Skeletal muscle tissue (tissue), 4 donors: ENCODE data around the gene KRT82. TPM values are rescaled to one million over a fixed set of nuclear protein-coding genes. Genes with fewer than 3 reads are reported as not detected.

Experiments
- H3K27ac ChIP-seq: one replicate; pipeline ENCODE4 v1.7.0; 2013; ENCODE audit warnings: mild to moderate bottlenecking, low read depth, low read length, inconsistent platforms
- H3K27me3 ChIP-seq, 3 donors: one replicate each; pipeline ENCODE4 v1.7.0; 2013; ENCODE audit warnings: low read length in 3 of 3; ENCODE audit not compliant: control insufficient read depth in 3 of 3, insufficient read depth in 3 of 3
- H3K36me3 ChIP-seq, 3 donors: one replicate each; pipeline ENCODE4 v1.7.0; 2013; ENCODE audit warnings: low read length in 3 of 3; ENCODE audit not compliant: control insufficient read depth in 3 of 3, insufficient read depth in 3 of 3
- H3K4me1 ChIP-seq, 3 donors: one replicate each; pipeline ENCODE4 v1.7.0; 2013; ENCODE audit warnings: low read length in 3 of 3, mild to moderate bottlenecking in 3 of 3; ENCODE audit not compliant: control insufficient read depth in 3 of 3, insufficient read depth in 3 of 3
- H3K4me3 ChIP-seq, 3 donors: one replicate each; pipeline ENCODE4 v1.7.0; 2013; ENCODE audit warnings: low read length in 3 of 3
- H3K9ac ChIP-seq, 3 donors: one replicate each; pipeline ENCODE4 v1.7.0; 2013; ENCODE audit warnings: low read length in 3 of 3, mild to moderate bottlenecking in 3 of 3, moderate library complexity in 2 of 3, low read depth in 1 of 3
- H3K9me3 ChIP-seq, 3 donors: one replicate each; pipeline ENCODE4 v1.7.0; 2013; ENCODE audit warnings: low read length in 3 of 3; ENCODE audit not compliant: control insufficient read depth in 3 of 3
- total RNA-seq: library from RNA; depleted of rRNA; stranded (reverse); fragments of >200 nt; gene quantifications from one replicate; pipeline ENCODE4 v1.2.3, GENCODE V29; 2014
- donor health status: Osteomylitis.

KRT82 gene
- total RNA-seq, 1 donor from 2014 or later: not detected

DNA sequence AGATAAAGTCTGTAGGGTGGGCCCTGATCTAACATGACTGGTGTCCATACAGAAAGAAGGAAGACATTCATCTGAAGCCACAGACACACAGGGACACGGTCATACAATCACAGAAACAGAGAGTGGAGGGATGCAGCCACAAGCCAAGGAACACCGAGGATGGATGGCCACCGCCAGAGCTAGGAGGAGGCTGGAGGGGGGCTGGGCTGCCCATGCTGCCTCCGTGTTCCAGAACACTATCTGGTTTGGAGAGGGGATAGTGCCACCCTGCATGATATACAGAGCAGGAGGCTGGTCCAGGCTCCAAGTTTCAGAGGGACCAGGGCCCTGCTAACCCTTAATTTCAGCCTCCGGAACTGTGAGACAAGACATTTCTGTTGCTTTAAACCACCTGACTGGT, 19.3 kb upstream of the KRT82 start:
- no peaks in the 10 kb centered on the region for H3K36me3 ChIP-seq
- no peak overlapping the region for H3K27ac ChIP-seq
- no peak overlapping the region for H3K4me3 ChIP-seq
- no peaks in the 10 kb centered on the region for H3K4me1 ChIP-seq
- H3K9ac ChIP-seq: no peak overlapping the region
- no peaks in the 10 kb centered on the region for H3K9me3 ChIP-seq
- H3K27me3 ChIP-seq: peaks cover 5 to 27% (median 24%) of the 10 kb centered on the region in 3 donors

DNA sequence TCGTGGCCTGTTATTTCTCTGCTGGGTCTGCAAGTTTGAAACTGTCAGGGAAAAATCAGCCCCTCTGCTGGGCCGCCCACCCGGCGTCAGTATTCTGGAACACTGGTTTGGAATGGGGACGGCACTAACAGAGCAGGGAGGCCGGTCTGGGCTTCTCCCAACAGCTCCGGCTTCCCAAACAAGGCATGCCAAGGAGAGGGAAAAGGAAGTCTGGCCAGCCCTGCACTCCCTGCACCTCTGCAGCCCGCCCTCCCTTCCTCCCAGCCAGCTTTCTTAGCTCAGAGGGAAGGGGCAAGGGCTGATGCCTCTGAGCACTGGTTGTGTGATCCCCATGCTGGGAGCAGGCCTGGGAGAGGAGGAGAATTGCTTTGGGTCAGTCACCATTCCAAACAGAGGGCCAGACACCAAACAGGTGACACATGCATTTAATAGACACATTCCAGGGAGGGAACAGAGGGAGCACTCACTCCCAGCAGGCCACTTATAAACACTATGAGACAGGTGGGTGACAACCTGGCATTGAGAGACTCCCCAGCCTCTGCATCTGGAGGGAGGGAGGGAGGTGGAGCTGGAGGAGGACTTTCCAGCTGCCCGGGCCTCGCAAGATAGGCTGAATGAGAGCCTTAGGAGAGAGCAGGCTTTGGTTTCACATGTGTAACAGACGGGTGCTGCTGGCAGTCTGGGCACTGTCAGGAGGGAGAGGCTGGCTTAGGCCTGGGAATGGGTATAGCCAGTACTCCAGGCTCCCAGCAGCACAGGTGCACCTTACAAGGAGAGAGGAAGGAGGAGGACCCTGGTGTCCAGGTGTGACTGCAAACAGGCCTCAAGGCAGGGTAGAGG, 17.7 kb upstream of the KRT82 start:
- no peak overlapping the region for H3K9ac ChIP-seq
- no peaks in the 10 kb centered on the region for H3K4me1 ChIP-seq
- no peak overlapping the region for H3K4me3 ChIP-seq
- H3K36me3 ChIP-seq: no peaks in the 10 kb centered on the region
- no peak overlapping the region for H3K27ac ChIP-seq
- no peaks in the 10 kb centered on the region for H3K9me3 ChIP-seq
- peaks cover 3 to 19% (median 19%) of the 10 kb centered on the region in 3 donors for H3K27me3 ChIP-seq

DNA sequence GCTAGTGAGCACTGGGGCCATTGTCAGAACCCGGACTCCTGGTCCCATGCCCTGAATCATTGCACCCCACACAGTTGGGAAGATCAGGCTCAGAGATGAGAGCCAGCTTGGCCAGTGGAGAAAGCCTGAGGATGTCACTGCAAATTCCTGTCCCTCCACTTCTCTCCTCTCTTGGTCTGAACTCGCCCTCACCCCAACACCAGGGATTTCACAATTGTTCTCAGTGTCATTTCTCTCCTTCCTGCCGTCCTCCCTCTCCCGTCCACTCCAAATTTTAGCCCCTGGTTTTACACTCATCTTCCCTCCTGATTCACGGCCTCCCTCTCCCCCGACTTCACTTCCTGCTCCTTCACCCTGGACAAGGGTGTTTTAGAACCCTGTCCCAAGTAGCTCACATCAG, 16.9 kb upstream of the KRT82 start:
- no peaks in the 10 kb centered on the region for H3K36me3 ChIP-seq
- no peak overlapping the region for H3K9ac ChIP-seq
- H3K27me3 ChIP-seq: peaks cover 0 to 18% (median 14%) of the 10 kb centered on the region in 3 donors
- H3K4me1 ChIP-seq: no peaks in the 10 kb centered on the region
- H3K9me3 ChIP-seq: no peaks in the 10 kb centered on the region
- no peak overlapping the region for H3K27ac ChIP-seq
- H3K4me3 ChIP-seq: no peak overlapping the region

DNA sequence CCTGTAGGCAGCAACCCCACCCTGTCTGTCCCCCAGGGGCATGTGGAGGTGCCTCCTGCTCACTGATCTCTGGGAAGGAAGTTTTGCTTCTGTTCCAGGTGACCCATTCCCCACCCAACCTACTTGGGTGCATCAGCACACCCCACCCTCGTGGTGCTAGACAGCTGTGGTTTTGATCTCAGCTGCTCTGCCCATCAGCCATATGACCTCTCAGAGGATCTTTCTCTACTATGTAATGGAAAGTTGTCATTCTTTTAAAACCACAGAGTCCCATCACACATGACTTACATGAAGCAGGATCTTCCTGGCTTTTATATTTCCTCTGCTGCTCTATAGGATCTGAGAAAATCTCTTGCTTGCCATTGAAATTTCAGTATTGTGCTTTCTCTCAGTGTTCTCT, 13.5 kb upstream of the KRT82 start:
- Histone ChIP-seq H3K36me3 (no peaks in the 10 kb centered on the region), H3K9me3 (no peaks in the 10 kb centered on the region), H3K4me1 (peaks cover 4 to 8% (median 4%) of the 10 kb centered on the region in 3 donors), H3K27me3 (peaks cover 0 to 22% (median 12%) of the 10 kb centered on the region in 3 donors), H3K27ac (no peak overlapping the region), H3K9ac (no peak overlapping the region), H3K4me3 (no peak overlapping the region)

DNA sequence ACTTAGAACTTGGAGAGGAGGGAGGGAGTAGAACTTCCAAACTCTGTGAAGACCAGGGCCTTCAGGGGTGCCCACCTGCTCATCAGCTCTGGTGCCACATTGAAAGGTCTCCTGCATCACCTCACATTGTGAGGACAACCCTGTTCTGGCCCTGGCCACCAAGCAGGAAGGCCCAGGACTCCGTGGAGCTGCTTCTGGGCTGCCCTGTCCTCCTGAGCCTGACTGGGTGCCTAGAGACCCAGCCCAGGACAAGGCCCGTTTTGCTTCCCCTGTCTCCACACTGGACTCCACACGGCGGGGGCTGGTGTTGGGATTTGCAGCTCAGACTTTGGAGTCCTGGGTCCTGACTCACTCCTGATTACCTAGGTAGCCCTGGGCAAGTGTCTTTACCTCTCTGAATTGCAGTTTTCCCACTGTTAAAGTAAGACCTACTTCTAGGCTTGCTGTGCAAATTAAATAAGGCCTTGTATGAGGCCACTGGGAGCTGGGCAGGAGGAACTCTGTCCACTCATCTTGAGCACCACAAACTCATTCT, 12.5 kb upstream of the KRT82 start:
- H3K4me3 ChIP-seq: no peak overlapping the region
- H3K9me3 ChIP-seq: no peaks in the 10 kb centered on the region
- H3K4me1 ChIP-seq: peaks cover 4 to 8% (median 4%) of the 10 kb centered on the region in 3 donors
- no peaks in the 10 kb centered on the region for H3K36me3 ChIP-seq
- no peak overlapping the region for H3K27ac ChIP-seq
- H3K27me3 ChIP-seq: peaks cover 3 to 26% (median 14%) of the 10 kb centered on the region in 3 donors
- H3K9ac ChIP-seq: no peak overlapping the region

DNA sequence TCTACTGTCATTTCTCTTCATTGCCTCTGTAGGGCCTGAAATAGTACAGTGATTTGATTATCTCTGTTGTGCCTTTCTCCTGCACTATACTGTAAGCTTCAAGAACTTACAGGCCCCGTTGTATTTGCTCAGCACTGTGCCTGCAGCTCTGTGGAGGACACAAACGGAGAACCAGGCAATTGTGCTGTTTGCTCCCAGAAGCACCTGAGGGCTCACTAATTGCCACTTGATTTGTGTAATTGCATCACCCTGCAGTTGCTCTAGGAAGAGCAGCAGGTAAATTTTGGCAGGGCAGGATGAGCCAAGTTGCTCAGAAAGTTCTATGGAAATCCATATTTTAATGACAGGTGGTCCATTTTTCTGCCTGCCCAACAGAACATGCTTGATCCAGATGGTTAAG, 11.6 kb upstream of the KRT82 start:
- H3K27ac ChIP-seq: peak overlapping the region; percentile 21
- H3K4me3 ChIP-seq: no peak overlapping the region
- peaks cover 6 to 22% (median 16%) of the 10 kb centered on the region in 3 donors for H3K27me3 ChIP-seq
- no peak overlapping the region for H3K9ac ChIP-seq
- peaks cover 4 to 8% (median 4%) of the 10 kb centered on the region in 3 donors for H3K4me1 ChIP-seq
- H3K36me3 ChIP-seq: no peaks in the 10 kb centered on the region
- no peaks in the 10 kb centered on the region for H3K9me3 ChIP-seq

DNA sequence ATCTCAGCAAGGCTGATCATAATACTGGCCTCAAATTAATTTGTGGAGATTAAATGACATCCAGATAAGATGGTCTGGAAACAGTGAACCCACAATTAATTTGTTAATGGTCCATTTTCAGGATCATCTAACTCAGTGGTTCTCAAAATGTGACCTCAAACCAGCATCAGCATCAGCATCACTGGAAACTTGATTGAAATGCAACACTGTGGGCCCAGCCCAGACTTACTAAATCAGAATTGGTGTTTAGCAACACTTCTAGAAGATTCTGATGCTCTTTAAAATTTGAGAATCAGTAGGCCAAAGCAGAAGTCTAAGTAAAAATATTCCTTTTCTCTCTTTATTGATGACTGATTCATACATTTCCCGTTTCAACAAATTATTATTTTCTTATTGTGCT, 10.7 kb upstream of the KRT82 start:
- Histone ChIP-seq H3K36me3 (no peaks in the 10 kb centered on the region), H3K4me3 (no peak overlapping the region), H3K27ac (peak overlapping the region; percentile 21), H3K4me1 (peaks cover 4 to 8% (median 4%) of the 10 kb centered on the region in 3 donors), H3K9me3 (no peaks in the 10 kb centered on the region), H3K27me3 (peaks cover 6 to 27% (median 11%) of the 10 kb centered on the region in 3 donors), H3K9ac (no peak overlapping the region)

DNA sequence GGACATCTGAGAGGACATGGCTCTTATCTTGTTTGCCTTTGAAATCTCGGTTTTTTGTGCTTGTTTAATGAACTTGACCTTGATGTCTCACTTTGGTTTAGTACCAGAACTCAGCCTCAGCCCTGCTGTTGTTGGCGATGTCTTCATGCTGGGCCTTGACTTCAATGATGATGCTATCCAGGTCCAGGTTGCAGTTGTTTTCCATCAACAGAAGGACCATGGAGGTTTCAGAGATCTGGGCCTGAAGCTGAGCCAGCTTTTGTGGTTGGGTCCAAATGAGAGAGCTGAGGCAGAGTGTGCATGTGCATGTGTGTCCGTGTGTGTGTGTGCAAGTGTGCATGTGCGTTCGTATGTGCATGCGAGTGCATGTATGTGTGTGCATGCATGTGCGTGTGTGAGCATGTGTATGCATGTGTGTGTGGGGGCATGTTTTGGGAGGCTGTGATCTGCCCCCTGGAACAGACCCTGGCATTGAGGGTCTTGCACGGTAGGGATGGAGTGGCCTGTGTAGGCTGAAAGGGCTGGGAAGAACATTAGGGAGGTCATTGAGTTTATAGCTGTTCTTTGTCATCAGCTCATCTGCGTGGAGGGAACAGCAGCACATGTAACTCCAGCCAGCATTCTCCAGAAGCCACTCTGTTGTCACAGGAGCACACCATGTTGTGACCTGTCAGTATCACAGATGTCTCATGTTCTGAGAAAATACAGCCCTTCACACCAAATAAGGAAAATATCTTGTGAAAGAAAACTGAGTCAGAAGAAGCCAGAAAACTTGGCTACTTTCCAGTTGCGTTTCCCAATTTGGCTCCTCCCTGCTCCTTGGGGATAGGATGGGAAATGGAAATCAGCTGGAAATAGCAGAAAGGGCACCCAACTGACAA, 10.0 kb upstream of the KRT82 start:
- H3K36me3 ChIP-seq: no peaks in the 10 kb centered on the region

DNA sequence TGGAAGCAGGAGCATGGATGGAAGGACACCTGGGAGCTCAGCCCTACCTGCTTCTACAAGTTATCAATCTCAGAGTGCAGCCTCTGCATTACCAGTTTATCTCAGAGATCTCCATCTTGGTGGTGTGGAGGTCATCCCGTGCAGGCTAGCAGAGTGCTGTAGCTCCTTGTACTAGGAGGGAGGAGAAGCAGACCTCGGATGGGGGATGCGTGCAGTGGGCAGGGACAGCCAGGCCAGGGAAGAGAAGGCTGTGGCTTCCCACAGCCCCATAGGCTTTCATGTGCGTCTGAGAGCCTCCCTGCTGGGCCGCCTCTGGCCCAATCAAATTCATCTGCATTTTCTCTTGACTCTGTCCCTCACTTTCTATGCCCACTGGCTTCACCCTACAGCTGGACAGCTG, 8.8 kb upstream of the KRT82 start:
- H3K4me3 ChIP-seq: no peak overlapping the region
- H3K27ac ChIP-seq: no peak overlapping the region
- peaks cover 4 to 8% (median 4%) of the 10 kb centered on the region in 3 donors for H3K4me1 ChIP-seq
- no peak overlapping the region for H3K9ac ChIP-seq
- no peaks in the 10 kb centered on the region for H3K9me3 ChIP-seq
- no peaks in the 10 kb centered on the region for H3K36me3 ChIP-seq
- H3K27me3 ChIP-seq: peaks cover 6 to 20% (median 6%) of the 10 kb centered on the region in 3 donors

More for the DNA sequence above, 10.0 kb upstream of the KRT82 start:
- H3K4me1 ChIP-seq: peaks cover 4 to 8% (median 4%) of the 10 kb centered on the region in 3 donors
- H3K27ac ChIP-seq: peak overlapping the region; percentile 21
- H3K4me3 ChIP-seq: no peak overlapping the region
- H3K9me3 ChIP-seq: no peaks in the 10 kb centered on the region
- H3K9ac ChIP-seq: no peak overlapping the region
- H3K27me3 ChIP-seq: peaks cover 6 to 22% (median 6%) of the 10 kb centered on the region in 3 donors
